Stimulated activated naive CD8-positive, alpha-beta T cell treated with anti-CD3 and anti-CD28 coated beads, Interleukin-15, amount 100 ng/mL, for 72 hours (primary cell): ENCODE measurements around the gene NEK6.

Source experiments
- ATAC-seq: fragments of 150-1000 bp; cut with Tn5 transposase; 2 replicates; pipeline ENCODE4 v1.10.0; 2021; ENCODE audit warnings: mild to moderate bottlenecking, moderate library complexity
- DNase-seq, 2 donors: peaks; one replicate each; pipeline ENCODE4 v3.0.0; 2021 to 2022
- H3K27ac Mint-ChIP-seq, 2 donors: one replicate each; pipeline ENCODE4 v1.8.0; 2022; ENCODE audit warnings: mild to moderate bottlenecking in 2 of 2, mixed read lengths in 2 of 2, moderate library complexity in 2 of 2
- H3K27me3 Mint-ChIP-seq: one replicate; pipeline ENCODE4 v1.8.0; 2022; ENCODE audit warnings: mixed read lengths
- H3K4me1 Mint-ChIP-seq: one replicate; pipeline ENCODE4 v1.8.0; 2022; ENCODE audit warnings: mild to moderate bottlenecking, mixed read lengths
- H3K4me3 Mint-ChIP-seq, 2 donors: one replicate each; pipeline ENCODE4 v1.8.0; 2022; ENCODE audit warnings: mild to moderate bottlenecking in 2 of 2, mixed read lengths in 2 of 2, moderate library complexity in 1 of 2
- H3K9me3 Mint-ChIP-seq, 2 donors: one replicate each; pipeline ENCODE4 v1.8.0; 2022; ENCODE audit warnings: mixed read lengths in 2 of 2

Gene NEK6

DNA sequence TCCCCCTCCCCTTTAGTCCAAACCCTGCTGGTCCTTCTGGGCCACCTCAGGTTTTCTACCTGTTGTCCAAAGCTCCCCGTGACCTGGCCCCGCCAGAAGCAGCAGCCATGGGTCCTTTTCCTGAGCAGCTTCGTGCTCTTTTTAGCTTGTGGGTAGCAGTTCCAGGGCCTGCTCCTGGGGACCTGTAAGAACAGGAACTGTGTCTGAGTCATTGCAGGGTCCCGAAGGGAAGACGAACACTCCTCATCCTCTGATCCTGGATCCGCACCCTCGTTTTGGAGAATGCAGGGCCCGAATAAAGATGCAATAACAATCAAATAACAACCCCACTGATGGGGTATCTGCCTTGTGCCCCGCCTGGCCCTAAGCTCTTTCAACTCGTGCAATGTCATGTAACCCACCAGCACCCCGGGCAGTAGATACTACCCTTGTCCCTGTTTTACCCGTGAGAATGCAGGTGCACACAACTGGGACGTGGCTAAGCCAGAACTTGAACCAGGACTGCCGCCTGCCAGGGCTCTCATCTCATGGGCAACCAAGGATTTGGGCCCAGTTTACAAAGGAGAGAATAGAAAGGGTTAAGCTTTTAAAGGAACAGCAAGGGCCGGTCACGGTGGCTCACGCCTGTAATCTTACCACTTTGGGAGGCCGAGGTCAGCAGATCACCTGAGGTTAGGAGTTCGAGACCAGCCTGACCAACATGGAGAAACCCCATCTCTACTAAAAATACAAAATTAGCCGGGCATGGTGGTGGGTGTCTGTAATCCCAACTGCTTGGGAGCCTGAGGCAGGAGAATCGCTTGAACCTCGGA is 33.2 kb downstream of the NEK6 start:
- Mint-ChIP-seq H3K4me3 (peak overlapping the region in 1 of 2 donors; percentile 84), H3K9me3 (no peaks in the 10 kb centered on the region), H3K27me3 (peaks cover 17% of the 10 kb centered on the region), H3K27ac (peak overlapping the region in 1 of 2 donors; percentile 74), H3K4me1 (peaks cover 100% of the 10 kb centered on the region)
- ATAC-seq = no peak
- no peak for DNase-seq

DNA sequence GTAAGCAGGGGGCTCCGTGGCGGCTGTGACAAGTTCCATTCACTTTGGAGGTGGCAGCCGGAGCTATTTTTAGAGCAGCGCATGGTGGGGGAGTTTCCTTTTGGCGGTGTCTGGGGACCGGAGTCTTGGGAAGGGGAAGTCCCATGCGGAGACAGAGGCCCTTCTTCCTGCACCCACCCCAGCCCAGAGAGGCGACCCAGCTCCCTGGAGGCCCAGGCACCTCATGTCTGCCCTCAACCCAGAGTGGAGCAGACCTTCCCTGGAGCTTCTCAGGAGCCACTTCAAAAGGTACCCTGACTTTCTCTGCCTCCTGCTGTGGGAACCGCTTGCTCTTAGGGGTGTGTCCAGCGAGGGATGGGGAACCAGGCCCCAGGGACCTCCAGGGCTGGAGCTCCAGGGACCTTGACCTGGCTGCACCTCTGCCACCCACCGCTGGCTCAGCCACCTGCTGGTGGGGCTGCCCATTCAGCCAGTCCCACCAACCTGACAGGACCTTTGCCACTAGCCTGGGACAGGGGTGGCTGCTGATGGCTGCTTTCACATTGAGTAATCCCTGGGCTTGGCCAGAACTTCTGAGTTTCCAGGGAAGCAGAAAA is 34.1 kb downstream of the NEK6 start:
- peak; percentile 82 for ATAC-seq
- Mint-ChIP-seq H3K27ac (peak overlapping the region in 1 of 2 donors; percentile 74), H3K4me3 (peak overlapping the region; percentile 44 to 84), H3K27me3 (peaks cover 17% of the 10 kb centered on the region), H3K4me1 (peaks cover 93% of the 10 kb centered on the region), H3K9me3 (no peaks in the 10 kb centered on the region)
- peak; percentile 52 to 63 for DNase-seq

DNA sequence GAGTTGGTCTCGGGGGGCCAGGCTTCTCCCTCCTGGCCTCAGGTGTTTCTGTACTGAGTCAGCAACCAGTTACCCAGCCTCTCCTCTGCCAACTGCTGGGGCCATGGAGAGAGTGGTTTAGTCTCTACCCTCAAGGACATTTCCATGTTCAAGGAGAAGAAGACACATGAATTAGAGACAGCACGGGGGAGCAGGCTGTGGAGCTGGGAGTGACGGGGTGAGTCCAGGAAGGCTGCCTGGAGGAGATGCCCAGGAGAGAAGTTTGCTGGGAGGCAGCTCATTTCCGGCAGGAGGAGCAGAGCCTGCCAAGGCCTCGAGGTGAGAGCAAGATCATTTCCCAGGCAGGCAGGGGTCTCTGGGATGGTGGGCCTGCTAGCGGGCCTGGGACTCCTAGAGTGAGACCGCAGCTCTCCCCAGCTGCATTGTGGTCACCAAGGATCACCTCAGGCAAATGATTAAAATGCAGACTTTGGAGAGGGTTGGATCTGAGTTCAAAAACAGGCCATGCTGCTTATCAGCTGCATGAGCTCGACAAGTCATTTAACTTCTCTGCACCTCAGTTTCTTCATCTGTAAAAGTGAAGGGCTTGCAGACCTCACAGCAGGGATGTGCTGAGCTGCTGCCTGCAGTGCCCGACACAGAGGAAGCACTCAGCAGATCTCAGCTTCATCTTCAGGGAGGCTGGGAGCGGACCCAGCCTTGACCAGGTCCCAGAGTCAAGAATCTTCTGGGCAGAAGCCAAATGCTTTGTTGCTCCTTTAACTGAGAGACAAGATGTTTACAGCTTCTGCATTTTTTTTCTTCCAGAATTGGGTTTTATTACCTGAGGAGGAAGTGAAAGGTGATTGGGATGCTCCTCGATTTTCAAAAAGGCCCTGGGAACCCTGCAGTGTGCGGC is 35.2 kb downstream of the NEK6 start:
- no peak for ATAC-seq
- Mint-ChIP-seq H3K4me3 (peak overlapping the region; percentile 35 to 84), H3K27me3 (peaks cover 17% of the 10 kb centered on the region), H3K4me1 (peaks cover 82% of the 10 kb centered on the region), H3K9me3 (no peaks in the 10 kb centered on the region), H3K27ac (peak overlapping the region in 1 of 2 donors; percentile 4)
- DNase-seq = no peak

DNA sequence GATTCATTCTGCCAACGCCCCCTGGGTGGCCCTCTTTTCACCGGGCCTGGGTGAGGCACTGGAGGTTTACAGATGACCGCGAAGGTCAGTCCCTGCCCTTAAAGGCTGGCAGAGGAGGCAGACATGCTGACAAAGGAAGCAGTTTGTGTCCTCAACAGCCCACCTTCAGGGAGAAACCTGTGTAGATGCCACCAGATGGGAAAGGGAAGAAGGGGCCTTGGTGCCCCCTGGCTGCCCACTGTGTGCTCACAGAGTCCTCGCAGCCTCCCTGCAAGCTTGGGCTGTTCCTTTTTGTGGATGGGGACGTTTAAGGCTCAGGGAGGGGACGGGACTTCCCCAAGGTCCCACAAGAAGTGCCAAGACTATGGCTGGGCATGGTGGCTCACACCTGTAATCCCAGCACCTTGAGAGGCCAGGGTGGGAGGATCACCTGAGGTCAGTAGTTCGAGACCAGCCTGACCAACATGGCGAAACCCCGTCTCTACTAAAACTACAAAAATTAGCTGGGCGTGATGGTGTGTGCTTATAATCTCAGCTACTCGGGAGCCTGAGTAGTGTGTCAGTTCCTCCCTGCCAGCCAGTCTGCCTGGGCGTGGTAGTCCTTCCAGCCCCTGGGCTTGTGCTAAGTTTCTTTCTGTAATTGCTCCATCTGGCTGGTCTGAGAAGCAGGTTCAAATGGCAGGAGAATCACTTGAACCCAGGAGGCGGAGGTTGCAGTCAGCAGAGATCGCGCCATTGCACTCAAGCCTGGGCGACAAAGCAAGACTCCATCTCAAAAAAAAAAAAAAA is 36.2 kb downstream of the NEK6 start:
- Mint-ChIP-seq H3K9me3 (no peaks in the 10 kb centered on the region), H3K4me1 (peaks cover 73% of the 10 kb centered on the region), H3K27ac (no peak overlapping the region), H3K27me3 (peaks cover 17% of the 10 kb centered on the region), H3K4me3 (peak overlapping the region in 1 of 2 donors; percentile 84)
- peak in 1 of 2 donors; percentile 43 for DNase-seq
- ATAC-seq = peak; percentile 41

DNA sequence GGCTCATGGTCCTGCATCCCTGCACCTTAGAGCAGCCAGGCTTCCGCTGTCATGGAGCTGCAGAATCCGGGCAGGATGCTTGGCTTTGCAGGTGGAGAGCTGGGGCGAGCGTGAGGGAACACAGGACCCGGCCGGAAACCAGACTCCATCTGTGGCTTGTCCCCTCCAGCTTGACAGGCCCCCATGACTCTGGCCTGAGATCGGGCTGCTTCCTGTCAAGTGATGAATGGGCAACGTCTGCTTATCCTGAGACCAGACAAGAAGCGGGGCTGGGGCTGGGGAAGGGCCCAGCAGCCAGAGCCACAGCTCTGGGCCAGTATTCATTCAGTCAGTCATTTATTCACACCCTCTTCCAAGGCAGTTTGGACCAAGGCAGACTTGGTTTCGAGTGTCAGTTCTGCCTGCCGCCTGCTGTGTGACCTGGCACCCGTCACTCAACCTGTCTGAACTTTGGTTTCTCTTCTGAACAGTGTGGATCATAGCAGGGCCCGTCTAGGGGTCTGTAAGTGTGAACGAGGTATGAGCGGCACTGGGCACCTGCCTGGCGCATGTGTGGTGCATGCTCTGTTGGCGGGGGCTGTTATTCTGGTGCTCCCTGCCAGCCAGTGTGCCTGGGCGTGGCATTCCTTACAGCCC is 37.5 kb downstream of the NEK6 start:
- no peak for ATAC-seq
- DNase-seq = no peak
- peaks cover 73% of the 10 kb centered on the region for H3K4me1 Mint-ChIP-seq
- peak overlapping the region in 1 of 2 donors; percentile 37 for H3K4me3 Mint-ChIP-seq
- H3K9me3 Mint-ChIP-seq = no peaks in the 10 kb centered on the region
- H3K27me3 Mint-ChIP-seq = peaks cover 17% of the 10 kb centered on the region
- no peak overlapping the region for H3K27ac Mint-ChIP-seq

DNA sequence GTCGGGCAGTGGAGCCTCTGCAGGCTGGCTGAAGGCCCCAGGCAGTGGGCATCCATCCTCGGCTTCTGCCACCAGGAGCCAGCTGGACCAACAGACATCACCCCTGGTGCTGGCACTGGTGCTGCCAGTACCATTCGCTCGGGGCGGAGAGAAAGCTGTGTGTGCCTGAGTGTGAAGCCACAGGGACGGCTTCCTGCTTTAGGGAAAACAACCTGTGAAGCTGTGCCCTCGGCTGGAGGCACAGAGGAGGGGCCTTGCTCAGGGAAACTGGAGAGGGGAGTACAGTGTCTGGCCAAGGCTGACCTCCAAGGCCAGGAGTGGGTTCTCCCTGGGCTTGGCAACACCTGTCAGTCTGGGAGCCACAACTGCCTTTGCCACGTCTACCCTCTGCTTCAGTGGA is 38.3 kb downstream of the NEK6 start:
- Mint-ChIP-seq H3K4me1 (peaks cover 67% of the 10 kb centered on the region), H3K4me3 (no peak overlapping the region), H3K27me3 (peaks cover 17% of the 10 kb centered on the region), H3K9me3 (no peaks in the 10 kb centered on the region), H3K27ac (no peak overlapping the region)
- ATAC-seq (no peak), DNase-seq (no peak)

DNA sequence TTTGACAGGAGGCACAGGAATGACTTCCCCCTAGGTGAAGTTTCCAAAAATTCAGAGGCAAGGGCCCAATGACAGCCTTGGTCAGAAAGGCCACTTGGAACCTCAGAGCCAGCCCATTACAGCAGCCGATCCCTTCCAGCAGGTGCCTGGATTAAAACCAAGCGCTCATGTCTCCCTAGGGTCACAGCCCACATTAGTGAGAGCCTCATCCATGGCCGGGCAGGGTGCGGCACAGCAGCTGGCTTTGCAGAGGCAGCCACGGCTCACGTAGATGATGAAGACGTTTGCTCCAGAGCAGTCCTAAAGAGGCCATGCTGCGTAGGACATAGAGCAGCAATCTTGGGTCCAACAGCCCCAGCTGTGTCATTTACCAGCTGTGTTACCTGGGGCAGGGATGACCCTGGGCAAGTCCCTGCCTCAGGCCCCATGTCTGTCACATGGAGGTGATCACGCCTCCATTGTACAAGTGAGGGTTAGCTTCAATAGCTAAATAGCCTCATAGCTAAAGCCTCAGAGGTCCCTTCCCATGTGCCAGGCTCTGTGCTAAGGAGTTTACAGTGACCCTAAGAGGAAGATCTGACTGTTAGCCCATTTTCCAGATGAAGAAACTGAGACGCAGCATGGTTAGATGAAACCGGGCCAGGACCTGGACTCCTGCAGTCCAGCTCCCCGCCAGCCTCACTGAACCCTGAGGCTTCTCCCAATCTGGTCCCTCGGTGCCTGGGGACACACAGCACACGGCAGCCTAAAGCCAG is 39.2 kb downstream of the NEK6 start:
- H3K9me3 Mint-ChIP-seq = no peaks in the 10 kb centered on the region
- H3K4me1 Mint-ChIP-seq = peaks cover 58% of the 10 kb centered on the region
- no peak for DNase-seq
- ATAC-seq = no peak
- H3K4me3 Mint-ChIP-seq = no peak overlapping the region
- H3K27me3 Mint-ChIP-seq = peaks cover 17% of the 10 kb centered on the region
- no peak overlapping the region for H3K27ac Mint-ChIP-seq

DNA sequence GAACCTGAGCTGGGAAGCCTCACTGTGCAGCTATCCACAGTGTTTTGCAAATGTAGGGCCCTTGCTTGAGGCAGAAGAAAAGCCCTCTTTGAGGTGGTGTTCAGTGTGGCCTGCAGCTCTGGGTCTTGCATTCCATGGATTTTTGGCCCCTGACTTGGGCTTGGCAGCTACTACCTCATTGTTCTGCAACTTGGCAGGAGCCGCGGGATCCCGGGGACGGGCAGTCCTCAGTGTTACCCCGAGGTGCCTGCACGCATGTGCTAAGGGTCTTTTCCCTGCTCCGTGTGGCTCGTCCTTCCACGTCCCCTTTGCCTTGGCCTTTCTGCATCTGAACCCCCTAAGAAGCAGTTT is 39.8 kb downstream of the NEK6 start:
- peaks cover 53% of the 10 kb centered on the region for H3K4me1 Mint-ChIP-seq
- ATAC-seq = no peak
- H3K27me3 Mint-ChIP-seq = peaks cover 17% of the 10 kb centered on the region

DNA sequence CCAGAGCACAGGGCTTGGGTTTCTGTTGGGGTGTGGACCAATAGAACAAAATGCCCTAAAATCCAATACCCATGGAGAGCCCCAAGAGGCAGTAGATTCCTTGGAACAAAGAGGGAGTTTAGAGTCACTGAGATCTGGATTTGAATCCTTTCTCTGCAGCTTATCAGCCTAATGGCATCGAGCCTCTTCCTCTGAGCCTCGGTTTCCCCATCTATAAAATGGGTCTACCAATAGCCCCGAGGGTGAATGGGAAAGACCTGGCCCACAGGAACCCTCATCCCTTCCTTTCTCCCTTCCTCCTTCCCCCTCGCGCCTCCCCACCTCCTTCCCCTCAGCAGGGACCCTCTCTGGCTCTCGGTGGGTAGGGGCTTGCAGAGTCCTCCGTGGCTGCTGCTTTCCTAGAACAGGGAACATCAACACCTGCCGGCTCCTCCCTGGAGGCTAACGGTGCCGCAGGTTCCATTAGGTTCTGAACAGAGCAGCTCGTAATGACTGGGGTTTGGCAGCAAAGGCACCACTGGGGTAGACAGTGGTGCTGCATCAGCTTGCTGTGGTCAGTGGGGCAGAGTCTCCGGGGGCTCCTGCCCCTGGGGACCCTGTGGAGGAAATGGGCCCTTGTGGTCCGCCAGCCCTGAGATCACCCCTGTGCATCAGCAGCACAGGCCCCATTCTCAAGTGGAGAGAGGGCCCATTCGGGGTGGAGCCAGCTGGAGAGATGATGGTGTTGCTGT is 40.3 kb downstream of the NEK6 start:
- Mint-ChIP-seq H3K9me3 (no peaks in the 10 kb centered on the region), H3K4me1 (peaks cover 47% of the 10 kb centered on the region), H3K27ac (no peak overlapping the region), H3K4me3 (no peak overlapping the region), H3K27me3 (peaks cover 17% of the 10 kb centered on the region)
- no peak for DNase-seq
- ATAC-seq = no peak

More for the DNA sequence above, 39.8 kb downstream of the NEK6 start:
- DNase-seq = no peak
- Mint-ChIP-seq H3K4me3 (no peak overlapping the region), H3K9me3 (no peaks in the 10 kb centered on the region), H3K27ac (no peak overlapping the region)

DNA sequence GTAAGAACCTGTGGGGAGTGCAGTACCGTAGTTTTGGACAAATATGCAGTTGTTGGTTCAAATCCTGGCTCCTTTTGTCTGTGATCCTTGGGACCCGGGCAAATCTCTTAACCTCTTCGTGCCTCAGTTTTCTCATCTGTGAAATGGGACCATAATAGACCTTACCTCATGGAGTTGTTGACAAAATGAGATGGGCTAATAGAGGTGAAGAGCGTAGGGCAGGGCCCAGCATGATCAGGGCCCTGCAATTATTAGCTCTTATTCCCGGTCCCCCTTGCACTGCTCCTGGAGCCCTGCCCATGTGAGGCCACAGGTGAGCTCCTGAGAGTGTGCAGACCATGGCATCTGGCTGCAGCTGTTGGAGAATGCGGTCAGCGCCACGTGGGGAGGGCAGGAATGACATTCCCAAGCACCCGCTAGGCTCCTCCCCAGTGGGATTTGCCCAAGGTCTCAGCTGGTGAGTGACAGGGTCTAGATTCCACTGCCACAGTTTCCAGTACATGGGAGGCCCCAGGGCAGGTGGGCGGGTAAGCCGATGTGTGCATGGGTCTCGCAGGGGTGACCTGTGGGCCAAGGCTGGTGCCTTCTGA is 41.0 kb downstream of the NEK6 start:
- ATAC-seq = no peak

DNA sequence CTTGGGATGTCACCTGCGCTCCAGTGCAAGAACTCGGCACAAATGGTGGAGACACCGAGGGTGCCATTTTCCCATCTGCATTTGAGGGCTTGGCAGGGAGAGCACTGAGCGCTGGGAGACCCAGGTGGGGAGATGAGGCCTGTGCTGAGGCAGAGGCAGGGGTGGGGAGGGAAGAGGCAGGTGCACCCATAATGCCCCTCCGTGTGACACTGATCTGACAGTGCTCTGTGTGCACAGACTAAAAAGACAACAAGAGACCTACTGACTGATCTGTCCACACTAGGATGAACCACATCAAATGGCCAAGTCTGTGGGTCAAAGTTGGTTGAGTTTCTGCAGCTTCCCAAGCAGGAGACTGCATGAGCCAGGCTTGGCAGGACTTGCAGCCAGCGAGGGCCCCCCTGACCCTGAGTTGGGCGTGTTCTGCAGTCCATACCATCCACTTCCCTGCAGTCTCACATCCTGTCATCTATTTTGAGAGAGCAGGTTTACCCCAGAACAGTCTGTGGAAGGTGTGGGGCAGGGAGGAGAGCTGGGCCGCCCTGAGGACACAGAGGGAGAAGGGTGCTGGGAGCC is 41.9 kb downstream of the NEK6 start:
- H3K9me3 Mint-ChIP-seq = no peaks in the 10 kb centered on the region
- H3K4me1 Mint-ChIP-seq = peaks cover 32% of the 10 kb centered on the region
- H3K27me3 Mint-ChIP-seq = peaks cover 10% of the 10 kb centered on the region
- ATAC-seq = no peak
- H3K4me3 Mint-ChIP-seq = no peak overlapping the region
- no peak for DNase-seq
- H3K27ac Mint-ChIP-seq = no peak overlapping the region

More for the DNA sequence above, 41.0 kb downstream of the NEK6 start:
- H3K27me3 Mint-ChIP-seq = peaks cover 17% of the 10 kb centered on the region
- DNase-seq = no peak
- no peak overlapping the region for H3K27ac Mint-ChIP-seq
- H3K4me1 Mint-ChIP-seq = peaks cover 41% of the 10 kb centered on the region
- H3K9me3 Mint-ChIP-seq = no peaks in the 10 kb centered on the region
- no peak overlapping the region for H3K4me3 Mint-ChIP-seq

DNA sequence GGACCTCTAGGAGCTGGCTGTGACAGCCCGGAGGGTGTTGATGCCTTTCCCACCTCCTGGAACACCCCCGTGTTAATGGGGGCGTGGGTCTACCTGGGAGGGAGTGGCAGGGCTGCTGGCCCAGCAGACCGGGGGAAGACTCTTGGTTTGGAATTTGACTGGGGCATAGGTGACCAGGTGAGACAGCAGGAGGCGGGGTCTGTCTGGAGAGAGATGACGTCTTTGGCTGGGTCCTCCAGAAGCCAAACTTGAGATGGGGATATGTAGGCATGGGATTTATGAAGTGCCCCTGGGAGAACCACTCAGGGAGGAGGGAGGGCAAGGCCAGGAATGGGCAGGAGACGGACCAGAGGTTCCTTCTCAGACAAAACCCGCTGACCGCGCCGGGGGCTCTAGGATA is 42.6 kb downstream of the NEK6 start:
- no peak overlapping the region for H3K4me3 Mint-ChIP-seq
- peaks cover 25% of the 10 kb centered on the region for H3K4me1 Mint-ChIP-seq
- ATAC-seq (no peak), DNase-seq (no peak)
- no peaks in the 10 kb centered on the region for H3K9me3 Mint-ChIP-seq
- H3K27ac Mint-ChIP-seq = peak overlapping the region in 1 of 2 donors; percentile 5
- H3K27me3 Mint-ChIP-seq = peaks cover 3% of the 10 kb centered on the region

DNA sequence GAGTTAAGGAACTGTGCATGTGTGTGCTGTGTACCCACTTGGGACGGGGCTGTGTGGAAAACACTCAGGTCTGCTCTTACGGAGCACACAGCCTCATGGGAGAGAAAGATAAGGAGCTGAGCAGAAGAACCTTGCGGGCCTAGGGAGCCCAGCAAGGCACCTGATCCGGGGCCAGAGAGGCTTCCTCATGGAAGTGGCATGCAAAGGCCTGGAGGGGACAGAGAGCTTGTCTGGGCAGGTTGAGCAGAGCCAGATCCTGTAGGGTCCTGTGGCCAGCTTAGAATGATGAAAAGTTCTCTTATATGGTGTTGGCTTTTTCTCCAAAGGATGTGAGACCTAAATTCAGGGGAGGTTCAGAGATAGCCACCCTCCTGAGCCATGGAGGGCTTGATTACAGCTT is 45.2 kb downstream of the NEK6 start:
- Mint-ChIP-seq H3K27ac (no peak overlapping the region), H3K4me1 (peaks cover 27% of the 10 kb centered on the region), H3K4me3 (no peak overlapping the region), H3K27me3 (no peaks in the 10 kb centered on the region), H3K9me3 (no peaks in the 10 kb centered on the region)
- ATAC-seq = no peak
- no peak for DNase-seq
